GM19463 (cell line): ENCODE results near the gene ZNF513.
"Not testable (repeated sequence)": the region's sequence is repeated elsewhere in the genome, so short reads cannot be mapped to it uniquely, and the experiment has no call there.

ENCODE experiments used
- ATAC-seq: cut with Tn5 transposase; IDR thresholded peaks from one replicate; pipeline ENCODE4 v1.9.1; 2021; ENCODE audit warnings: mild to moderate bottlenecking, moderate library complexity; ENCODE audit not compliant: unreplicated experiment

ZNF513 gene

GRCh38 chr2:27380626-27381545 is at the start of gene ZNF513:
TSS of gene ZNF513 (minus strand) at chr2:27380734. CDS start at chr2:27380526, 208 bp downstream.
- ATAC-seq = peak; percentile 92

GRCh38 chr2:27428978-27429541 is 48.5 kb upstream of the ZNF513 start:
- peak; percentile 70 for ATAC-seq

- ATAC-seq = peak; percentile 90
Observed at GRCh38 chr2:27428213-27428977, 47.9 kb upstream of the ZNF513 start, which contains the start of gene NRBP1. TSS of gene NRBP1 (plus strand) at chr2:27428631. CDS start at chr2:27433274, 4,643 bp downstream.

- no peak for ATAC-seq
Observed at GRCh38 chr2:27427863-27428212, 47.3 kb upstream of the ZNF513 start.

GRCh38 chr2:27425039-27425438 is 44.5 kb upstream of the ZNF513 start:
- not testable (repeated sequence) for ATAC-seq

- ATAC-seq = no peak
Observed at GRCh38 chr2:27422958-27423357, 42.4 kb upstream of the ZNF513 start.

GRCh38 chr2:27421660-27422250 is 41.2 kb upstream of the ZNF513 start:
- ATAC-seq = no peak

GRCh38 chr2:27420996-27421395 is 40.5 kb upstream of the ZNF513 start:
- no peak for ATAC-seq

GRCh38 chr2:27416151-27416550 is 35.6 kb upstream of the ZNF513 start:
- no peak for ATAC-seq

GRCh38 chr2:27412419-27413152 is 32.1 kb upstream of the ZNF513 start:
- no peak for ATAC-seq

- peak; percentile 95 for ATAC-seq
Observed at GRCh38 chr2:27409321-27410073, 29.0 kb upstream of the ZNF513 start, which contains the start of gene PPM1G. TSS of gene PPM1G (minus strand) at chr2:27409591. CDS start at chr2:27409422, 169 bp downstream.

GRCh38 chr2:27408601-27409320 is 28.2 kb upstream of the ZNF513 start:
- peak; percentile 24 for ATAC-seq

GRCh38 chr2:27407798-27408491 is 27.4 kb upstream of the ZNF513 start:
- ATAC-seq = no peak

GRCh38 chr2:27400348-27401135 is 20.0 kb upstream of the ZNF513 start:
- no peak for ATAC-seq

- no peak for ATAC-seq
Observed at GRCh38 chr2:27398962-27399361, 18.4 kb upstream of the ZNF513 start.

GRCh38 chr2:27393225-27393624 is 12.7 kb upstream of the ZNF513 start:
- ATAC-seq = no peak
